ENCODE measurements around the gene CHD5. TPM values are rescaled to one million over a fixed set of nuclear protein-coding genes. Genes with fewer than 3 reads are reported as not detected.

The CHD5 gene
- total RNA-seq, 1 experiment from 2014 or later, result 1.6 TPM

DNA sequence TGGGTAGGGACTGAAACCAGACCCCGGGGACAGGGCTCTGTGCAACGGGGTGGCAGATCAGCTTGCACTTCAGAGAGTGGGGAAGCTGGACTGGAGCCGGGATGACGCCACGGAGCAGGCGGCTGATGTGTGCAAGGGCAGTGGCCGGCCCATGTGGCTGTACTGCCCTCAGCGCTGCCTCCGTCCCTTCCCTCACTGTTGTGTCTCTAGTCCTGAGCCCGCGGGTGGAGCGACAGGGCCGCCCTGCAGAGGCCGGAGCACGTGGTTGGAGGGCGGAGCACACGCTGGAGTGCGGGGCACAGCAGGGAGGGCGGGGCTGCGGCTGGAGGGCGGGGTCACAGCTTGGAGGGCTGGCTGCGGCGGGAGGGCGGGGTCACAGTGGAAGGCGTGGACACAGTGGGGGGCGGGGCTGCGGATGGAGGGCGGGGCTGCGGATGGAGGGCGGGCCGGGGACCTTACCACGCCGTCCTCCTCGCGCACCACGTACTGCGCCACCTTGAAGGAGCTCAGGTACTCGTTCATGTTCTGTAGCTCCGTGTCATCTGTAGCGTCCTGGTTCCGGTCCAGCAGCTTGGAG is 52.4 kb downstream of the CHD5 start:
- Histone ChIP-seq H4K5ac (ENCODE audit: insufficient read length, low read depth, low read length) (no peak overlapping the region), H2BK5ac (ENCODE audit: insufficient read length, low read length) (no peak overlapping the region), H3K79me1 (ENCODE audit: insufficient read depth, low read depth, low read length, poor library complexity, severe bottlenecking) (no peaks in the 10 kb centered on the region), H2AFZ (ENCODE audit: low read length) (no peak overlapping the region), H3K4me1 (ENCODE audit: insufficient read depth, low read length) (peaks cover 3% of the 10 kb centered on the region; the same call in 1 of the 2 replicates), H3K27me3 (ENCODE audit: insufficient read depth, low read length) (peaks cover 2% of the 10 kb centered on the region; the same call in 1 of the 2 replicates), H2BK15ac (ENCODE audit: low read depth, low read length) (no peak overlapping the region), H3T11ph (ENCODE audit: low read length) (no peak overlapping the region), H4K91ac (ENCODE audit: insufficient read length, low read depth, low read length) (no peak overlapping the region), H3K9me3 (ENCODE audit: control insufficient read depth, low read depth, low read length) (no peaks in the 10 kb centered on the region), H3K18ac (ENCODE audit: insufficient read length, low read depth, low read length) (peak overlapping the region; percentile 23), H3K79me2 (ENCODE audit: insufficient read depth, low read length) (no peaks in the 10 kb centered on the region), H4K8ac (replicated peaks; ENCODE audit: insufficient read length, low read depth, low read length) (no peak overlapping the region), H3K4me2 (ENCODE audit: insufficient read depth, insufficient read length, low read length) (peak overlapping the region; percentile 65), H3K23ac (ENCODE audit: insufficient read length, low read depth, low read length) (no peak overlapping the region), H3K4ac (ENCODE audit: low read depth, low read length) (no peak overlapping the region), H2BK20ac (ENCODE audit: low read depth, low read length, poor library complexity, severe bottlenecking) (no peak overlapping the region), H2AK5ac (ENCODE audit: insufficient read length, low read length) (no peak overlapping the region), H3K23me2 (ENCODE audit: insufficient read length, low read depth, low read length, poor library complexity, severe bottlenecking) (no peaks in the 10 kb centered on the region), H3K14ac (ENCODE audit: insufficient read depth, low read length) (0 out of 2 replicates have a peak overlapping the region, but pooled peaks have one; percentile 42), H2BK120ac (ENCODE audit: low read depth, low read length, poor library complexity, severe bottlenecking) (no peak overlapping the region), H3K56ac (ENCODE audit: insufficient read length, low read depth, low read length) (no peak overlapping the region), H2BK12ac (ENCODE audit: insufficient read length, low read depth, low read length) (no peak overlapping the region), H4K20me1 (ENCODE audit: control insufficient read depth, insufficient read depth, insufficient read length) (no peaks in the 10 kb centered on the region), H3K27ac (ENCODE audit: insufficient read length, low read depth, low read length) (no peak overlapping the region), H3K9ac (ENCODE audit: extremely low read depth, insufficient read length, low read length) (no peak overlapping the region)
- H3K27ac Mint-ChIP-seq, result no peak overlapping the region
- H3K9me3 Mint-ChIP-seq, result peaks cover 7% of the 10 kb centered on the region in 2 experiments
- peaks cover 0 to 4% (median 0%) of the 10 kb centered on the region in 3 experiments; a peak in 4 of 7 replicates for H3K36me3 Mint-ChIP-seq (ENCODE audit: insufficient read depth in 1 of 3, low read depth in 3 of 3)
- WGBS (ENCODE audit: extremely low coverage, insufficient read length, low lambda C conversion rate), result no CpG with 5 or more reads among the region's 41 CpGs
- peak overlapping the region; percentile 44 to 50; a peak in 3 of 5 replicates for H3K4me3 Mint-ChIP-seq
- DNase-seq, result peak; percentile 91
- TF ChIP-seq, protein P1, sequence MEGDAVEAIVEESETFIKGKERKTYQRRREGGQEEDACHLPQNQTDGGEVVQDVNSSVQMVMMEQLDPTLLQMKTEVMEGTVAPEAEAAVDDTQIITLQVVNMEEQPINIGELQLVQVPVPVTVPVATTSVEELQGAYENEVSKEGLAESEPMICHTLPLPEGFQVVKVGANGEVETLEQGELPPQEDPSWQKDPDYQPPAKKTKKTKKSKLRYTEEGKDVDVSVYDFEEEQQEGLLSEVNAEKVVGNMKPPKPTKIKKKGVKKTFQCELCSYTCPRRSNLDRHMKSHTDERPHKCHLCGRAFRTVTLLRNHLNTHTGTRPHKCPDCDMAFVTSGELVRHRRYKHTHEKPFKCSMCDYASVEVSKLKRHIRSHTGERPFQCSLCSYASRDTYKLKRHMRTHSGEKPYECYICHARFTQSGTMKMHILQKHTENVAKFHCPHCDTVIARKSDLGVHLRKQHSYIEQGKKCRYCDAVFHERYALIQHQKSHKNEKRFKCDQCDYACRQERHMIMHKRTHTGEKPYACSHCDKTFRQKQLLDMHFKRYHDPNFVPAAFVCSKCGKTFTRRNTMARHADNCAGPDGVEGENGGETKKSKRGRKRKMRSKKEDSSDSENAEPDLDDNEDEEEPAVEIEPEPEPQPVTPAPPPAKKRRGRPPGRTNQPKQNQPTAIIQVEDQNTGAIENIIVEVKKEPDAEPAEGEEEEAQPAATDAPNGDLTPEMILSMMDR (conservative IDR thresholded peaks at IDR 0.05), result no peak
- H3K4me1 Mint-ChIP-seq, result peaks cover 3 to 11% of the 10 kb centered on the region in 2 experiments; a peak in 3 of 4 replicates
- H3K27me3 Mint-ChIP-seq (ENCODE audit: low read depth), result peaks cover 63% of the 10 kb centered on the region
